ENCODE results near the gene RABGAP1L.

GRCh38 chr1:174999936-175000696 lies 840.8 kb downstream of the RABGAP1L start, which contains the start of gene CACYBP:
- TF ChIP-seq CTCF (IDR thresholded peaks at IDR 0.05) (peak in 2 of 4 experiments; percentile 8 to 10), EP300 (IDR thresholded peaks at IDR 0.05) (no peak)

Data from gastroesophageal sphincter (tissue), 3 donors.